ENCODE measurements around the gene SRD5A2.

- TF ChIP-seq EZH2 (IDR thresholded peaks at IDR 0.05; ENCODE audit: insufficient read depth, low read length) (no peak), CTCF (IDR thresholded peaks at IDR 0.05; ENCODE audit: insufficient read depth, low read depth, low read length) (no peak)
These were observed 5.5 kb upstream of the SRD5A2 start for GRCh38 chr2:31586230-31586629.

Data from astrocyte (in vitro differentiated cells and primary cell).